HEK293 (cell line): ENCODE measurements around the gene RSPH9.

Experiments used
- CTCF ChIA-PET: fragments of 350-600 bp; formaldehyde crosslinking; extraction: SDS; loops from one replicate; lab custom pipeline; 2021; ENCODE audit warnings: antibody characterized with exemption; lab: Yijun Ruan, JAX
- POLR2A ChIA-PET: fragments of 300-600 bp; formaldehyde crosslinking; extraction: SDS; loops from one replicate; lab custom pipeline; 2020; ENCODE audit warnings: antibody characterized with exemption, inconsistent platforms; lab: Yijun Ruan, JAX
- H3K27ac ChIP-seq: fragments of 200-500 bp; sonication (Bioruptor generic); 2 replicates; pipeline ENCODE4 v1.5.1; 2014; ENCODE audit warnings: low read depth, low read length, control low read depth, inconsistent platforms; ENCODE audit errors: extremely low read depth
- H3K36me3 ChIP-seq, 2 experiments: fragments of 200-500 bp in 1 of 2; sonication (Bioruptor generic) in 1 of 2; 1 replicate in 1 of 2; 2 replicates in 1 of 2; pipeline ENCODE4 v1.5.1; 2014 to 2017; ENCODE audit warnings: inconsistent platforms in 2 of 2, low read length in 2 of 2; ENCODE audit not compliant: control insufficient read depth in 2 of 2, insufficient read depth in 1 of 2
- H3K4me1 ChIP-seq: fragments of 200-500 bp; sonication (Bioruptor generic); 2 replicates; pipeline ENCODE4 v1.5.1; 2014; ENCODE audit warnings: mild to moderate bottlenecking, low read length, inconsistent platforms; ENCODE audit not compliant: control insufficient read depth, insufficient read depth
- H3K4me3 ChIP-seq: 2 replicates; pipeline ENCODE4 v1.5.1; 2011; ENCODE audit warnings: low read depth, mild to moderate bottlenecking, control low read depth, low read length, moderate library complexity
- H3K9me3 ChIP-seq: fragments of 200-500 bp; sonication (Bioruptor generic); 2 replicates; pipeline ENCODE4 v1.5.1; 2014; ENCODE audit warnings: low read depth, low read length, inconsistent platforms; ENCODE audit not compliant: control insufficient read depth, insufficient read depth
- ATF2 ChIP-seq: fragments of 450-650 bp; formaldehyde crosslinking; IDR thresholded peaks from 2 replicates; pipeline ENCODE4 v1.5.1; 2016; ENCODE audit warnings: missing biosample characterization, missing genetic modification characterization, low read depth
- BCL6B ChIP-seq: fragments of 450-650 bp; formaldehyde crosslinking; IDR thresholded peaks from 2 replicates; pipeline ENCODE4 v1.5.1; 2017; ENCODE audit warnings: missing biosample characterization, missing genetic modification characterization
- GLI2 ChIP-seq: fragments of 450-650 bp; formaldehyde crosslinking; IDR thresholded peaks from 2 replicates; pipeline ENCODE4; 2017; ENCODE audit warnings: missing biosample characterization, missing genetic modification characterization, low read depth, borderline replicate concordance
- KLF16 ChIP-seq: fragments of 450-650 bp; formaldehyde crosslinking; IDR thresholded peaks from 2 replicates; pipeline ENCODE4 v1.5.1; 2017; ENCODE audit warnings: missing biosample characterization, missing genetic modification characterization
- KLF17 ChIP-seq: fragments of 450-650 bp; formaldehyde crosslinking; IDR thresholded peaks from 2 replicates; pipeline ENCODE4 v1.5.1; 2016; ENCODE audit warnings: missing biosample characterization, missing genetic modification characterization
- MYNN ChIP-seq: fragments of 450-650 bp; formaldehyde crosslinking; IDR thresholded peaks from 2 replicates; pipeline ENCODE4 v1.5.1; 2016; ENCODE audit warnings: missing biosample characterization, missing genetic modification characterization, borderline replicate concordance
- PRDM2 ChIP-seq: fragments of 450-650 bp; formaldehyde crosslinking; IDR thresholded peaks from 2 replicates; pipeline ENCODE4 v1.5.1; 2016; ENCODE audit warnings: missing biosample characterization, missing genetic modification characterization, borderline replicate concordance
- SP3 ChIP-seq: fragments of 450-650 bp; formaldehyde crosslinking; IDR thresholded peaks from 2 replicates; pipeline ENCODE4 v1.5.1; 2016; ENCODE audit warnings: missing biosample characterization, missing genetic modification characterization
- YY1 ChIP-seq: fragments of 450-650 bp; formaldehyde crosslinking; IDR thresholded peaks from 2 replicates; pipeline ENCODE4 v1.5.1; 2018; ENCODE audit warnings: missing biosample characterization, missing genetic modification characterization
- ZBTB20 ChIP-seq: fragments of 450-650 bp; formaldehyde crosslinking; IDR thresholded peaks from 2 replicates; pipeline ENCODE4 v1.5.1; 2016; ENCODE audit warnings: missing biosample characterization, missing genetic modification characterization
- ZBTB49 ChIP-seq: fragments of 450-650 bp; formaldehyde crosslinking; IDR thresholded peaks from 2 replicates; pipeline ENCODE4 v1.5.1; 2016; ENCODE audit warnings: missing biosample characterization, missing genetic modification characterization, low read depth
- ZEB2 ChIP-seq: fragments of 450-650 bp; formaldehyde crosslinking; IDR thresholded peaks from 2 replicates; pipeline ENCODE4 v1.5.1; 2016; ENCODE audit warnings: missing biosample characterization, missing genetic modification characterization
- ZNF174 ChIP-seq: fragments of 450-650 bp; formaldehyde crosslinking; IDR thresholded peaks from 2 replicates; pipeline ENCODE4 v1.5.0; 2017; ENCODE audit warnings: missing biosample characterization, mild to moderate bottlenecking, missing genetic modification characterization
- ZNF211 ChIP-seq: fragments of 450-650 bp; formaldehyde crosslinking; IDR thresholded peaks from 2 replicates; pipeline ENCODE4 v1.5.1; 2016; ENCODE audit warnings: low read depth, missing biosample characterization, missing genetic modification characterization
- ZNF404 ChIP-seq: fragments of 450-650 bp; formaldehyde crosslinking; IDR thresholded peaks from 2 replicates; pipeline ENCODE4 v1.5.1; 2017; ENCODE audit warnings: missing biosample characterization, missing genetic modification characterization
- ZNF473 ChIP-seq: fragments of 450-650 bp; formaldehyde crosslinking; IDR thresholded peaks from 2 replicates; pipeline ENCODE4 v1.5.1; 2017; ENCODE audit warnings: missing biosample characterization, missing genetic modification characterization
- ZNF555 ChIP-seq: fragments of 450-650 bp; formaldehyde crosslinking; conservative IDR thresholded peaks from 2 replicates; pipeline ENCODE4 v1.5.1; 2017; ENCODE audit warnings: missing biosample characterization, mild to moderate bottlenecking, missing genetic modification characterization, inconsistent platforms
- ZNF560 ChIP-seq: fragments of 450-650 bp; formaldehyde crosslinking; IDR thresholded peaks from 2 replicates; pipeline ENCODE4 v1.5.1; 2017; ENCODE audit warnings: missing biosample characterization, missing genetic modification characterization, borderline replicate concordance
- ZNF670 ChIP-seq: fragments of 450-650 bp; formaldehyde crosslinking; IDR thresholded peaks from 2 replicates; pipeline ENCODE4 v1.5.1; 2016; ENCODE audit warnings: missing biosample characterization, missing genetic modification characterization, low read depth
- ZNF76 ChIP-seq: fragments of 450-650 bp; formaldehyde crosslinking; IDR thresholded peaks from 2 replicates; pipeline ENCODE4; 2016; ENCODE audit warnings: low read depth, missing biosample characterization, missing genetic modification characterization, borderline replicate concordance
- ZNF837 ChIP-seq: fragments of 450-650 bp; formaldehyde crosslinking; IDR thresholded peaks from 2 replicates; pipeline ENCODE4 v1.5.1; 2016; ENCODE audit warnings: missing biosample characterization, missing genetic modification characterization
- ZNF843 ChIP-seq: fragments of 450-650 bp; formaldehyde crosslinking; IDR thresholded peaks from 2 replicates; pipeline ENCODE4 v1.5.1; 2016; ENCODE audit warnings: missing biosample characterization, missing genetic modification characterization

RSPH9 gene

DNA sequence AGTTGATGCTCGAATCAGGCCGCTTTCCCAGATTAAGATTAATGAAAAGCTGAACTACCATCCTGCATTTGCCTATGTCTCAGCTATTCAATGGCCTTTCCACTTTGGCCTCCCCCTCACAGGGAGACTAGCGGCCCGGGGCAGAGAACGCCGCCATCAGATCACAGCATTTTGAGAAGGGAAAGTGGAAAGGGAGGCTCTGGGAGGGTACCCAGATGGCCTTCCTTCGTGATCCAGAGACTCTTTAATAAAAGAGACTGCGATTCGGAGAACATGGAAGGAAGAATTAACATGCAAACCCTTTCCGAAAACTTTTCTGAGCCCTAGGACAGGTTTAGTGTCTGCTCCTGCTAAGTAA lies 42.2 kb downstream of the RSPH9 start (continued):
- TF ChIP-seq SP3 (tag by site-specific recombination), result no peak

DNA sequence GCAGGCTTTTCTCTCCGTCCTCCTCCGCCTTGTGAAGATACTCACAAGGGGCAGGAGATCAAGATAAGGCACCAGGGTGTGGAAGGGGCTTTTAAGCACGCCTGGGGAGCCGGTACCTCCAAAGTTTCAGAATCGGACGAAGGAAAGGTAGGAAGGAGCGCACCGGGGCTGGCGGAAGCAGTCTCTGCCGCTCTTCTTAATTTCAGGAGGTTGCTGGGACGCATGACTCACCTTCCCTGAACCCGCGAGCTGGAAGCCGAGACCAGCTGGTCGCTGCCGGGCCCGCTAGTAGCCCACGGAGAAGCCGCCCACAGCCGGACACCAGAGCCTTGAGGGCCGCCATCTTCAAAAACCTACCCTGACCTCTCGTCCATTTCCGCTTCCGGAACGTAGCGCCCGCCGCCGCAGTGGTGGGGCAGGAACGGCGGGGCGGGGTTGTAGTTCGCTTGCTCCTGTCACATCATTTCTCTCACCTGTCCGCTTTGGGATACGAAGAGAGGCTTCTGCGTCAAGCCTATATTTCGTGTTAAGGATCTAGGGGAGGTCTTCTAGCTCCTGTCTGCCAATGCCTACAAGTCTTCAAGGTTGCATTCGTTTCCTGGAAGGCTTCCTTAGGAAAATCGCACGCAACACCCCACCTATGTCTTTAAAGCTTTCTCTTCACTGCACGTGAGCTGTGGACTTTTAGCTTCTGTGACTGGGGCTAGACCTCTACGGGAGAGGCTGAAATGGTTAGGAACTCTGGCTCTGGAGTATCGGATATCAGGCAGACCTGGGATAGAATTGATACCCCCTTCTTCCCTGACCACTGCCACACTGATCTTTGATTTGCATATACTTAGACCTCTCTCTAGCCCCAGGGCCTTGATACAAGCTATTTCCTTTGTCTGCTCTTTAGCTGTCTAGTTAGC lies 42.9 kb downstream of the RSPH9 start, which contains the start of gene MRPS18A:
TSS of gene MRPS18A (minus strand) at position 355 of the 911 bp plus-strand sequence. CDS start at position 343, 12 bp downstream.
- H3K4me1 ChIP-seq, result peaks cover 24% of the 10 kb centered on the region
- ChIA-PET CTCF (interaction anchor here (0.9 to 11.6 kb wide), 8 partner anchors 9 to 266 kb away, joined by 3 to 101 read pairs (median 3); partner anchors contain the start of gene VEGFA), POLR2A (interaction anchor here (0.6 to 3.0 kb wide), 13 partner anchors 9 to 559 kb away, joined by 3 to 22 read pairs (median 4); partner anchors contain the start of genes GTPBP2, HSP90AB1, SLC29A1 and VEGFA)
- H3K4me3 ChIP-seq, result peak within 1 kb of the TSS; percentile 91
- H3K36me3 ChIP-seq, result peaks cover 0 to 12% of the 10 kb centered on the region in 2 experiments; a peak in 1 of 3 replicates
- H3K27ac ChIP-seq, result peak within 1 kb of the TSS; percentile 56
- H3K9me3 ChIP-seq, result no peaks in the 10 kb centered on the region
- TF ChIP-seq MYNN (tag by site-specific recombination), result no peak
- TF ChIP-seq YY1 (tag by site-specific recombination), result peak; percentile 83
- TF ChIP-seq ZEB2 (tag by site-specific recombination), result peak; percentile 64; the same call in 1 of the 2 replicates
- no peak for TF ChIP-seq ZNF670 (tag by site-specific recombination)
- no peak for TF ChIP-seq ZNF174 (tag by site-specific recombination)
- TF ChIP-seq BCL6B (tag by site-specific recombination), result no peak
- TF ChIP-seq KLF16, result 0 out of 2 replicates have a peak, but pooled peaks have one; percentile 39
- no peak for TF ChIP-seq PRDM2
- peak; percentile 40; the same call in 1 of the 2 replicates for TF ChIP-seq ZNF76 (tag by site-specific recombination)
- TF ChIP-seq ATF2 (tag by site-specific recombination), result no peak
- no peak for TF ChIP-seq ZNF555 (tag by site-specific recombination)
- no peak for TF ChIP-seq GLI2
- no peak for TF ChIP-seq ZNF404 (tag by site-specific recombination)
- TF ChIP-seq KLF17 (tag by site-specific recombination), result no peak; the same call in 1 of the 2 replicates
- no peak for TF ChIP-seq ZNF843 (tag by site-specific recombination)
- no peak for TF ChIP-seq ZNF560 (tag by site-specific recombination)
- TF ChIP-seq ZNF473 (tag by site-specific recombination), result no peak
- no peak for TF ChIP-seq ZBTB20 (tag by site-specific recombination)
- TF ChIP-seq ZNF837, result no peak
- TF ChIP-seq ZBTB49 (tag by site-specific recombination), result no peak
- TF ChIP-seq ZNF211, result no peak
